ENCODE data around the gene MAPK7.

Gene MAPK7

DNA sequence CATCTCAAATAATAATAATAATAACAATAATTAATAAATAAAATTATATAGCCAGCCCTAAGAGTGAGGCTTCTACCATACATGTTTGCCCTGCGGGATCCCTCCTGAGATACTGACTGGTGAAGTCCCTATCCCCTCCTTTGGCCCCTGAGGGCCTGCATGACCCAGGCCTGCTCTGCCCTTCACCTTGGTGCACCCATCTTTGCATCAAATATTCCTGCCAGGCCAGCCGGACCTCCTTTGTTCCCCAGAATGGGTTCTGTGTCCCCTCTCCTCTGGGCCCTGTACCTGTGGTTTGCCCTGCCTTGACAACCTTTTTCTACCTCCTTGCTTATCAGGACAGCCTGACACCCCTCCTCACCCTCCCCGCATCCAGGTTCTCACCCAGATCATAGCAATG, 30.8 kb downstream of the MAPK7 start:
- ChIA-PET POLR2A (interaction anchor here (1.4 to 2.2 kb wide), 2 partner anchors 22 to 31 kb away, joined by 8 to 12 read pairs; partner anchors contain the start of genes MAPK7 and MFAP4), CTCF (interaction anchor here (0.8 to 1.5 kb wide), 2 partner anchors 31 to 46 kb away, joined by 3 to 4 read pairs; partner anchors contain the start of gene B9D1)
- TF ChIP-seq CTCF (IDR thresholded peaks at IDR 0.05; ENCODE audit: insufficient read depth, low read length, missing control alignments) = no peak
- no peak overlapping the region for H3K4me3 ChIP-seq (ENCODE audit: low read depth, low read length)
- no peak for DNase-seq (ENCODE audit: low read depth, low spot score)

- CTCF ChIA-PET = interaction anchor here (0.8 to 1.5 kb wide), 2 partner anchors 32 to 47 kb away, joined by 3 to 4 read pairs; partner anchors contain the start of gene B9D1
- POLR2A ChIA-PET = interaction anchor here (1.4 to 2.2 kb wide), 2 partner anchors 22 to 32 kb away, joined by 8 to 12 read pairs; partner anchors contain the start of genes MAPK7 and MFAP4
- H3K4me3 ChIP-seq (ENCODE audit: low read depth, low read length) = no peak overlapping the region
- TF ChIP-seq CTCF (IDR thresholded peaks at IDR 0.05; ENCODE audit: insufficient read depth, low read length, missing control alignments) = no peak
- no peak for DNase-seq (ENCODE audit: low read depth, low spot score)
Observed at GRCh38 chr17:19409509-19409908, 31.2 kb downstream of the MAPK7 start.

GRCh38 chr17:19410091-19410490, 31.8 kb downstream of the MAPK7 start:
- no peak for DNase-seq (ENCODE audit: low read depth, low spot score)
- ChIA-PET POLR2A (interaction anchor here (1.4 to 2.2 kb wide), 2 partner anchors 23 to 32 kb away, joined by 8 to 12 read pairs; partner anchors contain the start of genes MAPK7 and MFAP4), CTCF (interaction anchor here (0.7 to 1.5 kb wide), 2 partner anchors 37 to 47 kb away, joined by 4 read pairs; partner anchors contain the start of gene B9D1)

DNA sequence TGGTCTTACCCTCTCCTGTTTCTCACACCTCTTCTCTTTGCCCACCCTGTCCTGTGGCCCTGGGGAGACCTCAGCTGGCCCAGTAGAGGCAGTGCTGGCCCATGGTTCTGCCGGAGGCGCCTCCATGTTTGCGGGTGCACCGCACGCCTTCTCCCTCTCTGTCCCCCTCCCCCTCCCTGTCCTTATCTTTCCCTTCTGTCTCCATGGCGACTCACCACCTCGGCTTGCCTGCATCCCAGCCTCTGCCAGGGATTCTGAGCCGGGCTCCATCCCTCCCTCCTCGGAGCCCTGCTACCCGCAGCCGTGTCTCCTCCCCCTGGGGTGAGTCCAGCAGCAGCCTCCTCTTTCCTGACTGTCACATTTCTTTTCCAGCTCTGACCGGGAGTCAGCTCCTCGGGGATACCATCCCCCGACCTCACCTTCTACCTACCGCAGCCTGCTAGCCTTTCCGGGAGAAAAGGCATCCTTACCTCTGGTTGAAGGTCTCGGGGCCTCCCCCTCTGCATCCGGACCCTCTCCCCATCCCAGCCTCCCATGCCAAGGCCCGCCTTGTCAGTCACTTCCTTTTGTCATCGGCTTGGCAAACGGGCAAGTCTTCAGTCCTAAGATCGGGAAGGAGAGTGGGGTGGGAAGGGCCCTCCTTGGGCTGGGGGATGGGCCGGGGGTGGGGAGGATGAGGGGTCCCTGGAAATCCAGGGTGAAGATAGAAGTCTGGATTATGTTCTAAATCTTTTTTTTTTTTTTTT, 32.8 kb downstream of the MAPK7 start, which contains the start of gene RNF112:
Gene RNF112 (plus strand): TSS at position 358 of the 746 bp plus-strand sequence. CDS start 177 bp downstream, at position 535.
- peak; percentile 8 for TF ChIP-seq CTCF (IDR thresholded peaks at IDR 0.05; ENCODE audit: insufficient read depth, low read length, missing control alignments)
- CTCF ChIA-PET = interaction anchor here (0.6 to 2.6 kb wide), 3 partner anchors 36 to 581 kb away, joined by 3 to 10 read pairs (median 4); no protein-coding TSS in a partner anchor
- H3K4me3 ChIP-seq (ENCODE audit: low read depth, low read length) = peak within 1 kb of the TSS; percentile 29
- POLR2A ChIA-PET = no interaction called here
- no peak for DNase-seq (ENCODE audit: low read depth, low spot score)

More at GRCh38 chr17:19410091-19410490, 31.8 kb downstream of the MAPK7 start:
- no peak for TF ChIP-seq CTCF (IDR thresholded peaks at IDR 0.05; ENCODE audit: insufficient read depth, low read length, missing control alignments)
- no peak overlapping the region for H3K4me3 ChIP-seq (ENCODE audit: low read depth, low read length)

- POLR2A ChIA-PET = no interaction called here
- DNase-seq (ENCODE audit: low read depth, low spot score) = no peak
- H3K4me3 ChIP-seq (ENCODE audit: low read depth, low read length) = no peak overlapping the region
- CTCF ChIA-PET = interaction anchor here (2.6 kb wide), 1 partner anchor 36 kb away, joined by 10 read pairs; no protein-coding TSS in a partner anchor
- TF ChIP-seq CTCF (IDR thresholded peaks at IDR 0.05; ENCODE audit: insufficient read depth, low read length, missing control alignments) = no peak
Observed at GRCh38 chr17:19411631-19412030, 33.3 kb downstream of the MAPK7 start.

GRCh38 chr17:19412510-19412909, 34.2 kb downstream of the MAPK7 start:
- CTCF ChIA-PET = interaction anchor here (2.6 kb wide), 1 partner anchor 35 kb away, joined by 10 read pairs; no protein-coding TSS in a partner anchor
- POLR2A ChIA-PET = no interaction called here
- DNase-seq (ENCODE audit: low read depth, low spot score) = no peak
- TF ChIP-seq CTCF (IDR thresholded peaks at IDR 0.05; ENCODE audit: insufficient read depth, low read length, missing control alignments) = no peak
- no peak overlapping the region for H3K4me3 ChIP-seq (ENCODE audit: low read depth, low read length)
